Measurements from ENCODE around the gene MYL2. TPM values are rescaled to one million over a fixed set of nuclear protein-coding genes. Genes with fewer than 3 reads are reported as not detected.

The MYL2 gene
- total RNA-seq, 3 donors from 2014 or later = 3.8 to 13.2 TPM; not detected in 1

DNA sequence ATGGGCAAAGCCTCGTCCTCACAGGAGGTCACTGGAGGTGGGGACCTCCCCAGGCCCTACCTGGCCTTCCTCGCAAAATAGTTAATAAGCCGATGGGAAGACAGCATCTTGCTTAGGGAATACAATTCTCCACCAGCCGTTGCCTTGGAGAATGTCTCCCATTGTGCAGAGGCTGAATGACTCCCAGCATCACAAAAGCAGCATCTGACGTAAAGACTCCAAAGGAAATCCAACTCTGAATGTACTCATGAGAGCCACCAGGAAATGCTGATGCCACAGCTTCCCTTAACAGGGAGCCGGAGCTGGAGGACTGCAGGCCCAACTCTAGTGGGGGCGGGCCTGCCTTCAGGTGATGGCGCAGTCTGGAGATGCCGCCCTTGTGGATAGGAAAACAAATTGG is 58.0 kb downstream of the MYL2 start:
- intact Hi-C loops (cut with DNase I, micrococcal nuclease) = no loop called here
- no peaks in the 10 kb centered on the region for H3K9me3 ChIP-seq
- H3K36me3 ChIP-seq (ENCODE audit: low read depth) = no peaks in the 10 kb centered on the region
- TF ChIP-seq, protein P1, sequence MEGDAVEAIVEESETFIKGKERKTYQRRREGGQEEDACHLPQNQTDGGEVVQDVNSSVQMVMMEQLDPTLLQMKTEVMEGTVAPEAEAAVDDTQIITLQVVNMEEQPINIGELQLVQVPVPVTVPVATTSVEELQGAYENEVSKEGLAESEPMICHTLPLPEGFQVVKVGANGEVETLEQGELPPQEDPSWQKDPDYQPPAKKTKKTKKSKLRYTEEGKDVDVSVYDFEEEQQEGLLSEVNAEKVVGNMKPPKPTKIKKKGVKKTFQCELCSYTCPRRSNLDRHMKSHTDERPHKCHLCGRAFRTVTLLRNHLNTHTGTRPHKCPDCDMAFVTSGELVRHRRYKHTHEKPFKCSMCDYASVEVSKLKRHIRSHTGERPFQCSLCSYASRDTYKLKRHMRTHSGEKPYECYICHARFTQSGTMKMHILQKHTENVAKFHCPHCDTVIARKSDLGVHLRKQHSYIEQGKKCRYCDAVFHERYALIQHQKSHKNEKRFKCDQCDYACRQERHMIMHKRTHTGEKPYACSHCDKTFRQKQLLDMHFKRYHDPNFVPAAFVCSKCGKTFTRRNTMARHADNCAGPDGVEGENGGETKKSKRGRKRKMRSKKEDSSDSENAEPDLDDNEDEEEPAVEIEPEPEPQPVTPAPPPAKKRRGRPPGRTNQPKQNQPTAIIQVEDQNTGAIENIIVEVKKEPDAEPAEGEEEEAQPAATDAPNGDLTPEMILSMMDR (IDR thresholded peaks at IDR 0.05) = no peak
- no peak for DNase-seq
- H3K4me1 ChIP-seq (ENCODE audit: low read depth) = no peaks in the 10 kb centered on the region
- no peak for ATAC-seq
- no peak overlapping the region for H3K4me3 ChIP-seq

DNA sequence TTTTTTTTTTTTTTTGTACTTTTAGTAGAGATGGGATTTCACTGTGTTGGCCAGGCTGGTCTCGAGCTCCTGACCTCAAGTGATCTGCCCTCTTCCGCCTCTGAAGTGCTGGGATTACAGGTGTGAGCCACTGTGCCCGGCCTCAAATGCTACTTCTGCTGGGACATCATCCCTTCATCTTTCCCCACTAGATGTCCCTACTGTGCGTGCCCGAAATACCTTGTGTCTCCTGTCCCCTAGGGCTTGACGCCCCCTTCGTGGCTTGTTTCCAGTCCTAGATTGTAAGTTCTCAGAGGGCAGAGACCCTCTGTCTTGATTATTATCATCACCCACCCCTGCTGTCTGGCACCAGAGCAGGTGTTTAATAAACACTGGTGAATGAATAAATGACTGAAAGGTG is 58.6 kb downstream of the MYL2 start:
- no peaks in the 10 kb centered on the region for H3K36me3 ChIP-seq (ENCODE audit: low read depth)
- no peaks in the 10 kb centered on the region for H3K9me3 ChIP-seq
- ATAC-seq (no peak), DNase-seq (no peak)
- no peaks in the 10 kb centered on the region for H3K4me1 ChIP-seq (ENCODE audit: low read depth)
- no peak overlapping the region for H3K4me3 ChIP-seq
- TF ChIP-seq, protein P1 (IDR thresholded peaks at IDR 0.05) = no peak
- intact Hi-C loops (cut with DNase I, micrococcal nuclease) = no loop called here

Other genes starting within 250 kb of the MYL2 start
- 1 to 10 TPM; 1.6 to 5.6 (median 3.5) TPM for gene HVCN1, start 231.5 kb downstream of the MYL2 start, total RNA-seq
- 100 to 1,000 TPM; 145 to 171 (median 161) TPM for gene PPP1CC, start 177.7 kb downstream of the MYL2 start, total RNA-seq
- not detected for gene CCDC63, start 73.6 kb downstream of the MYL2 start, total RNA-seq
- under 1 TPM in 1 of 3 donors, not detected in 2; 0.54 TPM for gene CUX2, start 113.6 kb upstream of the MYL2 start, total RNA-seq

Measured in mucosa of descending colon (tissue), 3 donors.